ENCODE measurements around the gene ATP2C1. TPM values are rescaled to one million over a fixed set of nuclear protein-coding genes. Genes with fewer than 3 reads are reported as not detected.

ATP2C1 gene
- total and polyA plus RNA-seq, 2 of the 13 experiments (the other 11 are each of a cell fraction or from before 2014, with no cell fraction given): 32.4 to 37.6 TPM

DNA sequence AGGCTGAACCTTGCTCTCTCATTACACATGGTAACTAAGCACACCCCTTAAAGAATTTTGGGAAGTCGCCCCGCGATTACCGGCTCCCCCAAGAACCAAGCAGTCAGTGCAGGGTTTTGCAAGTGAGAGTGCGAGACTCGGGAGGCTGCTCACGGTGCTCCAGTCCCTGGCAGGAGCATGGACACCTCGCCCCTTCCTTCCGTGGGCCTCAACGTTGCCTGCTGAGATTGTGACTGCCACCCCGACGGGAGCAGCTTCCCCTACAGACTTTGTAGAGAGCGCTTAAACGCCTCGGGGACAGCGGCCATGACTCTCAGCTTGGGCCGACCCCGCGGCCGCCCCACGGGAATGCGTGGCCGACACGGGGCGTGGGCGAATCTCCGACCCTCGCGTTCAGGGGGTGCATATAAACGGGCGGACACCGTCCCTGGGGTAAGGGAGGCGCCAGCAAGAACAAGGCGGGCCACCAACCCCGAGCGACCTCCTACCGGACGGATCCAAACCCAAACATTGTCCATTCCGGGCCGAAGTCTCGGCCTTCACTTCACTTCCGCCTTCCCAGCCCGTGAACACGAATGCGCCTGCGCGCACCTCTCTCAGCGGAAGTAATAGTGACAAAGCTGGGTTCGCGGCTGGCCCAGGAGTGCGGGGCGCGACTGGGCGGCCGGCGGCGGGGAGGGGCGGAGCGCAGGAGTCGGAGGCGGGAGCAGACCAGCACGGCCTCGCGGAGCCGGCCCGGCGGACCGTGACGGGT is at the start of gene ATP2C1 (continued):
- TF ChIP-seq, protein P1, sequence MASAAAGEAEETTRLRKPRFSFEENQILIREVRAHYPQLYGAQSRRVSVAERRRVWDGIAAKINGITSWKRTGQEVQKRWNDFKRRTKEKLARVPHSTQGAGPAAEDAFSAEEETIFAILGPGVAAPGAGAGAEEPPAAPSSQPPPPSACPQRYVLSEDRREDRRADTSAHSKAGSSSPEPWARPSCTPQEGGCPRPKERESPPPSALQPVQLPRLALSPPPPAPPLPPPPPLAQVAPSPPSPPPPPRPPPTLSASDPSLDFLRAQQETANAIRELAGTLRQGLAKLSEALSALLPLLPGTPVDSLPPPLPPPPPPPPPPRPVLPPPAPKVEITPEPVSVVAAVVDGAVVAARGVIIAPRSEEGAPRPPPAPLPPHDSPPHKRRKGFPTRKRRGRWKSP (CRISPR knock-in tag; IDR thresholded peaks at IDR 0.05): peak; percentile 12; the same call in 1 of the 2 replicates
- TF ChIP-seq THAP9 (CRISPR knock-in tag; IDR thresholded peaks at IDR 0.05; ENCODE audit: borderline replicate concordance): peak; percentile 97
- peak; percentile 89 for TF ChIP-seq ASH2L (IDR thresholded peaks at IDR 0.05; ENCODE audit: insufficient read length, low read depth, low read length)
- TF ChIP-seq ZNF883 (CRISPR knock-in tag; IDR thresholded peaks at IDR 0.05; ENCODE audit: not compliant biosample characterization): peak; percentile 93
- peak; percentile 67; the same call in 1 of the 2 replicates for TF ChIP-seq ZC3H4 (CRISPR knock-in tag; IDR thresholded peaks at IDR 0.05; ENCODE audit: borderline replicate concordance)
- 0 out of 2 replicates have a peak, but pooled peaks have one; percentile 7 for TF ChIP-seq ZMYM2 (CRISPR knock-in tag; IDR thresholded peaks at IDR 0.05)
- TF ChIP-seq, protein P2, sequence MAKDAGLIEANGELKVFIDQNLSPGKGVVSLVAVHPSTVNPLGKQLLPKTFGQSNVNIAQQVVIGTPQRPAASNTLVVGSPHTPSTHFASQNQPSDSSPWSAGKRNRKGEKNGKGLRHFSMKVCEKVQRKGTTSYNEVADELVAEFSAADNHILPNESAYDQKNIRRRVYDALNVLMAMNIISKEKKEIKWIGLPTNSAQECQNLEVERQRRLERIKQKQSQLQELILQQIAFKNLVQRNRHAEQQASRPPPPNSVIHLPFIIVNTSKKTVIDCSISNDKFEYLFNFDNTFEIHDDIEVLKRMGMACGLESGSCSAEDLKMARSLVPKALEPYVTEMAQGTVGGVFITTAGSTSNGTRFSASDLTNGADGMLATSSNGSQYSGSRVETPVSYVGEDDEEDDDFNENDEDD (CRISPR knock-in tag; IDR thresholded peaks at IDR 0.05; ENCODE audit: borderline replicate concordance): peak; percentile 58; the same call in 1 of the 2 replicates
- peak; percentile 97 for TF ChIP-seq ZFY (CRISPR knock-in tag; IDR thresholded peaks at IDR 0.05)
- peak; percentile 72 for TF ChIP-seq KMT2A (CRISPR knock-in tag; IDR thresholded peaks at IDR 0.05)
- no peak for TF ChIP-seq TBX3 (IDR thresholded peaks at IDR 0.05; ENCODE audit: borderline replicate concordance)
- peak; percentile 24; the same call in 1 of the 2 replicates for TF ChIP-seq MAZ (IDR thresholded peaks at IDR 0.05; ENCODE audit: borderline replicate concordance, low read depth, low read length)
- peak; percentile 85; the same call in 1 of the 2 replicates for TF ChIP-seq MAZ (CRISPR knock-in tag; IDR thresholded peaks at IDR 0.05; ENCODE audit: low read depth)
- TF ChIP-seq ZNF672 (CRISPR knock-in tag; IDR thresholded peaks at IDR 0.05): no peak
- TF ChIP-seq RBFOX2 (IDR thresholded peaks at IDR 0.05; ENCODE audit: low read depth, low read length): peak; percentile 91
- peak; percentile 88 for TF ChIP-seq PHF20 (CRISPR knock-in tag; IDR thresholded peaks at IDR 0.05)
- TF ChIP-seq, protein P3, sequence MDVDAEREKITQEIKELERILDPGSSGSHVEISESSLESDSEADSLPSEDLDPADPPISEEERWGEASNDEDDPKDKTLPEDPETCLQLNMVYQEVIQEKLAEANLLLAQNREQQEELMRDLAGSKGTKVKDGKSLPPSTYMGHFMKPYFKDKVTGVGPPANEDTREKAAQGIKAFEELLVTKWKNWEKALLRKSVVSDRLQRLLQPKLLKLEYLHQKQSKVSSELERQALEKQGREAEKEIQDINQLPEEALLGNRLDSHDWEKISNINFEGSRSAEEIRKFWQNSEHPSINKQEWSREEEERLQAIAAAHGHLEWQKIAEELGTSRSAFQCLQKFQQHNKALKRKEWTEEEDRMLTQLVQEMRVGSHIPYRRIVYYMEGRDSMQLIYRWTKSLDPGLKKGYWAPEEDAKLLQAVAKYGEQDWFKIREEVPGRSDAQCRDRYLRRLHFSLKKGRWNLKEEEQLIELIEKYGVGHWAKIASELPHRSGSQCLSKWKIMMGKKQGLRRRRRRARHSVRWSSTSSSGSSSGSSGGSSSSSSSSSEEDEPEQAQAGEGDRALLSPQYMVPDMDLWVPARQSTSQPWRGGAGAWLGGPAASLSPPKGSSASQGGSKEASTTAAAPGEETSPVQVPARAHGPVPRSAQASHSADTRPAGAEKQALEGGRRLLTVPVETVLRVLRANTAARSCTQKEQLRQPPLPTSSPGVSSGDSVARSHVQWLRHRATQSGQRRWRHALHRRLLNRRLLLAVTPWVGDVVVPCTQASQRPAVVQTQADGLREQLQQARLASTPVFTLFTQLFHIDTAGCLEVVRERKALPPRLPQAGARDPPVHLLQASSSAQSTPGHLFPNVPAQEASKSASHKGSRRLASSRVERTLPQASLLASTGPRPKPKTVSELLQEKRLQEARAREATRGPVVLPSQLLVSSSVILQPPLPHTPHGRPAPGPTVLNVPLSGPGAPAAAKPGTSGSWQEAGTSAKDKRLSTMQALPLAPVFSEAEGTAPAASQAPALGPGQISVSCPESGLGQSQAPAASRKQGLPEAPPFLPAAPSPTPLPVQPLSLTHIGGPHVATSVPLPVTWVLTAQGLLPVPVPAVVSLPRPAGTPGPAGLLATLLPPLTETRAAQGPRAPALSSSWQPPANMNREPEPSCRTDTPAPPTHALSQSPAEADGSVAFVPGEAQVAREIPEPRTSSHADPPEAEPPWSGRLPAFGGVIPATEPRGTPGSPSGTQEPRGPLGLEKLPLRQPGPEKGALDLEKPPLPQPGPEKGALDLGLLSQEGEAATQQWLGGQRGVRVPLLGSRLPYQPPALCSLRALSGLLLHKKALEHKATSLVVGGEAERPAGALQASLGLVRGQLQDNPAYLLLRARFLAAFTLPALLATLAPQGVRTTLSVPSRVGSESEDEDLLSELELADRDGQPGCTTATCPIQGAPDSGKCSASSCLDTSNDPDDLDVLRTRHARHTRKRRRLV (CRISPR knock-in tag; IDR thresholded peaks at IDR 0.05): 0 out of 2 replicates have a peak, but pooled peaks have one; percentile 46
- TF ChIP-seq PCBP2 (optimal IDR thresholded peaks at IDR 0.05; ENCODE audit: low read depth, low read length, poor library complexity, severe bottlenecking): no peak
- TF ChIP-seq ISL2 (CRISPR knock-in tag; IDR thresholded peaks at IDR 0.05): peak; percentile 11; the same call in 1 of the 2 replicates

All from HepG2 (cell line).